Fibroblast of mammary gland (primary cell): Measurements from ENCODE around the gene GDF10.

Experiments used
- DNase-seq: peaks from one replicate; pipeline ENCODE4 v3.0.0-alpha.2; 2010; ENCODE audit warnings: low read depth
- H3K4me3 ChIP-seq: 2 replicates; pipeline ENCODE4 v1.5.1; 2011; ENCODE audit warnings: low read depth, mild to moderate bottlenecking, low read length, moderate library complexity; ENCODE audit not compliant: control insufficient read depth
- TF ChIP-seq, protein P1 (sequence below): conservative IDR thresholded peaks from 2 replicates; pipeline ENCODE4 v1.5.1; 2011; ENCODE audit warnings: low read depth, low read length, inconsistent platforms; ENCODE audit not compliant: control insufficient read depth, insufficient read depth

GDF10 gene

DNA sequence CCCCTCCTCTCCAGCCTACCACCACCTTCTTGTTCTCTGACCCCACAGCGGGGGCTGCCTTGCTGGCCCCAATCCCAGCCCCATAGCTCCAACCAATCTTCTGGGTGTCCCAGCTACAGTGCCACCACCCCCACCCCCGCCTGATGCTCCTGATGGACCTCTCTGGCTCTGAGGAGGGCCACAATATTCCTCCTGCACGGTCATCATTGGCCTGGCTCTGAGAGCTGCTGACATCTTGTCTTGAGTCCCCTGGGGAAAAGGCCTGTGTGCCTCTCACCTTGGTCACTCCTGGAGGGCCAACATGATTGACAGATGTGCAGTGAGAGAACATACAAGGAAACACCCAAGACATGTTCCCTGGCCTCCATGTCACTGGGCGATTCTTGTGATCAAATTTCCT lies 29.9 kb downstream of the GDF10 start:
- TF ChIP-seq, protein P1, sequence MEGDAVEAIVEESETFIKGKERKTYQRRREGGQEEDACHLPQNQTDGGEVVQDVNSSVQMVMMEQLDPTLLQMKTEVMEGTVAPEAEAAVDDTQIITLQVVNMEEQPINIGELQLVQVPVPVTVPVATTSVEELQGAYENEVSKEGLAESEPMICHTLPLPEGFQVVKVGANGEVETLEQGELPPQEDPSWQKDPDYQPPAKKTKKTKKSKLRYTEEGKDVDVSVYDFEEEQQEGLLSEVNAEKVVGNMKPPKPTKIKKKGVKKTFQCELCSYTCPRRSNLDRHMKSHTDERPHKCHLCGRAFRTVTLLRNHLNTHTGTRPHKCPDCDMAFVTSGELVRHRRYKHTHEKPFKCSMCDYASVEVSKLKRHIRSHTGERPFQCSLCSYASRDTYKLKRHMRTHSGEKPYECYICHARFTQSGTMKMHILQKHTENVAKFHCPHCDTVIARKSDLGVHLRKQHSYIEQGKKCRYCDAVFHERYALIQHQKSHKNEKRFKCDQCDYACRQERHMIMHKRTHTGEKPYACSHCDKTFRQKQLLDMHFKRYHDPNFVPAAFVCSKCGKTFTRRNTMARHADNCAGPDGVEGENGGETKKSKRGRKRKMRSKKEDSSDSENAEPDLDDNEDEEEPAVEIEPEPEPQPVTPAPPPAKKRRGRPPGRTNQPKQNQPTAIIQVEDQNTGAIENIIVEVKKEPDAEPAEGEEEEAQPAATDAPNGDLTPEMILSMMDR: no peak
- no peak overlapping the region for H3K4me3 ChIP-seq
- DNase-seq: no peak

DNA sequence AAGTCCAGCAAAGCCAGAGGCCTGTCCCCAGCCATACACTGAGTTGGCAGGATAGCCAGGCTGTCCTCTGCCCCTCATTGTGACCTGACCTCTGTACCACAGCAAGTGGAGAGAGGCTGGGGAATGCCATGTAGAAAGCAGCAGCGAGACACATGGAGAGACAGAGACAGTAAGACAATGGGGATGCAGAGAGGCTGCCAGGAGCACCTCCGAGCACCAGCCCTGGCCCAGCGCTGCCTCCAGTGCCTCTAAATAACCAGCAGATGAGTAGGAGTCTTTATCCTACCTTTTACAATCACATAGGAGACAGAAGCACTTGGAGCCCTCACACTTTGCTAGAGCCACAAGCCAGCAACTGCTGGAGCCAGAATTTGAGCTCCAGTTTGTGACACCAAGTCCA lies 30.4 kb downstream of the GDF10 start:
- TF ChIP-seq, protein P1: no peak
- DNase-seq: no peak
- no peak overlapping the region for H3K4me3 ChIP-seq

DNA sequence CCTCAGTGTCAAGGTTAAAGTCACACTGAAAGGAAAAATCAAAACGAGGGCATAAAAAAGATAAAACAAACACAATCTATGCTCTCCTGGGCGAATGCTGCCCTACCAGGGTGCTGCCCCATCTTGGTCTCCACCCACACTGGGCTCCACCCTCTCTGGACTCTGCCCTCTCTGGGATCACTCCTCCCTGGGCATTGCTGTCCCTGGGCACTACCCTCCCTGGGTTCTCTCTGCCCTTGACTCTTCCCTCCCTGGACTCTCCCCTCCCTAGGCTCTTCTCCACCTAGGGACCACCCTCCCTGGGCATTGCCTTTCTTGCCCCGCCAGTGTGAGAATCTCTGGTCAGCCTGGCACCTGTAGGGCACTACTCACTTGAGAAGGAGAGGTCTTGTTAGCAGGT lies 30.8 kb downstream of the GDF10 start:
- TF ChIP-seq, protein P1: no peak
- H3K4me3 ChIP-seq: no peak overlapping the region
- DNase-seq: no peak

DNA sequence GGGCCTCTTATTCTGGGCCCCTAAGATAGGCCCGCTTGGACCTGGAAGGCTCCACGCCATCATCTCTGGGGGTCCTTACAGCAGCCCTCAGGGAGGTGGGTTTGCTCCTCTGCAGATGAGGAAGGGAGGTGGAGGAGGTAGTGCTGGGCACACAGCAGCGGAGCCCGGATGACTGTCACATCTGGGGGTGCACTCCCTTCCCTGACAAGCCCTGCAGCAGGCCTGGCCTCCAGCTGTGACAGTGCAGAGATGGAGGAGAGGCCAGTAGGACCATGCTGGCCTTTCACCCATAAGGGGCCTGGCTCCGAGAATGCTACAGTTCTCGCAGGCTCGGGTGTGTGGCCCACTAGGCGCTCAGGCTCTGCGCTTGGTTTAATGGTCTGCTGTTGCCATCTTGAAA lies 31.5 kb downstream of the GDF10 start:
- DNase-seq: no peak
- TF ChIP-seq, protein P1: no peak
- no peak overlapping the region for H3K4me3 ChIP-seq

DNA sequence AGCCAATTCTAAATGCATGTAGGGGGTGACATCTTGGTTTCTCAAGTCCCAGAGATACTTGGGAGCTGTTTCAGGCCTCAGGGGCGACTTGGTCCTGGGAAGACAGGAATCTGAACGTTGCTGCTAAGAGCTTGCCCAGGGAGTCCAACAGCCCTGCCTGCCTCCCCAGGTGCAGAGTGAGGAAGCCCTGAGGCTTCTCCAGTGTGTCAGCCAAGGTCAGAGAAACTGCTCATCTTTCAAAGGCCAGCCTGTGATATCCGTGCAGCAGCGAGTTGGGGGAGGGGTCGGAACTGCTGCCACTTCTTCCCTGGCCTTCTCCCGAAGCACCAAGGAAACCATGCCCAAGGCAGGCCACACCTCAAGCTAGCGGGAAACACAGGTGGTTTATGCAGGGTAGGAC lies 32.0 kb downstream of the GDF10 start:
- TF ChIP-seq, protein P1: no peak

DNA sequence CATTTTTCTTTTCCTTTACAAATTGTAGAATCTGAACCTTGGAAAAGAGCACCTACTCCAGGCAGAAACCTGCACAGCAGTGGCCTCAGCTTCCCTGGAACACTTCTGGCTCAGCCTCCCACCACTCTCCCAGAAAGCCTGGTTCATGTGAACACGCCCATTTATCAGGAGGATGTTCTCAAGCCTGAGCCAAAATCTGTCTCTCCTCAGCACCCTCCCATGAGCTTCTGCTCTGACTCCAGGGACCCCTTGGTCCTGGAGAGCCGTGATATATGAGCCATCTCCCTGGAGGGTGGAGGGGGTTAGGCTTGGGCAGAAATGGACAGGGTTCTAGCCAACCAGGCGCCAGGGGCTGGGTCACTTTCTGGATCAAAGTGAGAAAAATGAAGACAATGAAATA lies 32.4 kb downstream of the GDF10 start:
- TF ChIP-seq, protein P1: no peak
- no peak for DNase-seq
- H3K4me3 ChIP-seq: no peak overlapping the region

More for the DNA sequence above, 32.0 kb downstream of the GDF10 start:
- no peak overlapping the region for H3K4me3 ChIP-seq
- DNase-seq: no peak

DNA sequence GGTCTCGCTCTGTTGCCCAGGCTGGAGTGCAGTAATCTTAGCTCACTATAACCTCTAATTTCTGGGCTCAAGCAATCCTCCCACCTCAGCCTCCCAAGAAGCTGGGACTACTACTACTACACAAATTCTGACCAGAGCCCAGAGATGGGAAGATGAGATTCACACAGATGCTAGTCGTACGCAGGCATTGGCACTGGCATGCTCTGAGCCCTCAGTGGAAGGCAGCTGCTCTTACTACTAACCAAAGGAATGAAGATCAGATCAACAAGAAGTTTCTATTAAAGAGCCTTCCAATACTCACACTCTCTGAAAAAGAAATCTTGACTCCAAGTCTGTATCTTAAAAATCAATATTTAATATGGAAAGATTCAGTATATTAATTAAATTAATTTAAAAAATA lies 32.9 kb downstream of the GDF10 start:
- TF ChIP-seq, protein P1: no peak
- no peak overlapping the region for H3K4me3 ChIP-seq
- DNase-seq: no peak
